Smooth muscle cell (in vitro differentiated cells): ENCODE measurements around the gene CISH. TPM values are rescaled to one million over a fixed set of nuclear protein-coding genes. Genes with fewer than 3 reads are reported as not detected.

Experiments
- DNase-seq: peaks from one replicate; lab custom pipeline; 2025; ENCODE audit not compliant: unreplicated experiment; lab: John Stamatoyannopoulos, UW
- H2AFZ ChIP-seq: fragments of 200-600 bp; sonication (generic); 2 replicates; pipeline ENCODE4 v1.6.0; 2016; ENCODE audit warnings: antibody characterized with exemption, low read depth, mild to moderate bottlenecking
- H3F3A ChIP-seq: fragments of 200-600 bp; sonication (generic); 2 replicates; pipeline ENCODE4 v1.6.0; 2017; ENCODE audit warnings: antibody characterized with exemption, low read depth
- H3K27ac ChIP-seq: fragments of 200-600 bp; sonication (generic); 2 replicates; pipeline ENCODE4 v1.5.1; 2016; ENCODE audit warnings: low read depth, mild to moderate bottlenecking
- H3K27me3 ChIP-seq: fragments of 200-600 bp; sonication (generic); 2 replicates; pipeline ENCODE4 v1.6.1; 2016; ENCODE audit warnings: low read depth, mild to moderate bottlenecking
- H3K36me3 ChIP-seq: fragments of 200-600 bp; sonication (generic); 2 replicates; pipeline ENCODE4 v1.5.1; 2016; ENCODE audit warnings: low read depth
- H3K4me1 ChIP-seq: fragments of 200-600 bp; sonication (generic); 2 replicates; pipeline ENCODE4 v1.5.1; 2016; ENCODE audit warnings: low read depth
- H3K4me2 ChIP-seq: fragments of 200-600 bp; sonication (generic); 2 replicates; pipeline ENCODE4 v1.6.0; 2016; ENCODE audit warnings: mild to moderate bottlenecking
- H3K4me3 ChIP-seq: fragments of 200-600 bp; sonication (generic); 2 replicates; pipeline ENCODE4 v1.5.1; 2016; ENCODE audit warnings: mild to moderate bottlenecking
- H3K79me2 ChIP-seq: fragments of 200-600 bp; sonication (generic); 2 replicates; pipeline ENCODE4 v1.6.0; 2016; ENCODE audit warnings: low read depth, mild to moderate bottlenecking
- H3K9ac ChIP-seq: fragments of 200-600 bp; sonication (generic); 2 replicates; pipeline ENCODE4 v1.6.0; 2016; ENCODE audit warnings: low read depth
- H3K9me3 ChIP-seq: fragments of 200-600 bp; sonication (generic); replicated peaks from 2 replicates; pipeline ENCODE4 v1.5.1; 2016; ENCODE audit warnings: low read depth
- H4K20me1 ChIP-seq: fragments of 200-600 bp; sonication (generic); 2 replicates; pipeline ENCODE4 v1.6.0; 2016; ENCODE audit warnings: low read depth
- WGBS: methylation state at CpG from one replicate; pipeline ENCODE4 v1.1.7; 2016; ENCODE audit warnings: low lambda C conversion rate; 5-methylcytosine and 5-hydroxymethylcytosine counted together
- polyA plus RNA-seq: library from polyadenylated mRNA; unstranded; fragments of >200 nt; fragmentation: Nextera tagmentation; extraction: Ambion mirVana; gene quantifications from 2 replicates; pipeline ENCODE4 v1.2.1, GENCODE V29; 2016
- total RNA-seq: library from RNA; depleted of rRNA; stranded (reverse); fragments of >200 nt; gene quantifications from 2 replicates; pipeline ENCODE4 v1.2.3, GENCODE V29; 2014
- TF ChIP-seq, protein P1 (sequence below): fragments of 200-600 bp; sonication (generic); IDR thresholded peaks from 2 replicates; pipeline ENCODE4 v1.5.1; 2017; ENCODE audit warnings: borderline replicate concordance, mild to moderate bottlenecking, antibody characterized with exemption; ENCODE audit not compliant: insufficient read depth, poor library complexity, severe bottlenecking

The CISH gene
- total and polyA plus RNA-seq, 2 experiments from 2014 or later = 1.8 to 15.9 TPM

DNA sequence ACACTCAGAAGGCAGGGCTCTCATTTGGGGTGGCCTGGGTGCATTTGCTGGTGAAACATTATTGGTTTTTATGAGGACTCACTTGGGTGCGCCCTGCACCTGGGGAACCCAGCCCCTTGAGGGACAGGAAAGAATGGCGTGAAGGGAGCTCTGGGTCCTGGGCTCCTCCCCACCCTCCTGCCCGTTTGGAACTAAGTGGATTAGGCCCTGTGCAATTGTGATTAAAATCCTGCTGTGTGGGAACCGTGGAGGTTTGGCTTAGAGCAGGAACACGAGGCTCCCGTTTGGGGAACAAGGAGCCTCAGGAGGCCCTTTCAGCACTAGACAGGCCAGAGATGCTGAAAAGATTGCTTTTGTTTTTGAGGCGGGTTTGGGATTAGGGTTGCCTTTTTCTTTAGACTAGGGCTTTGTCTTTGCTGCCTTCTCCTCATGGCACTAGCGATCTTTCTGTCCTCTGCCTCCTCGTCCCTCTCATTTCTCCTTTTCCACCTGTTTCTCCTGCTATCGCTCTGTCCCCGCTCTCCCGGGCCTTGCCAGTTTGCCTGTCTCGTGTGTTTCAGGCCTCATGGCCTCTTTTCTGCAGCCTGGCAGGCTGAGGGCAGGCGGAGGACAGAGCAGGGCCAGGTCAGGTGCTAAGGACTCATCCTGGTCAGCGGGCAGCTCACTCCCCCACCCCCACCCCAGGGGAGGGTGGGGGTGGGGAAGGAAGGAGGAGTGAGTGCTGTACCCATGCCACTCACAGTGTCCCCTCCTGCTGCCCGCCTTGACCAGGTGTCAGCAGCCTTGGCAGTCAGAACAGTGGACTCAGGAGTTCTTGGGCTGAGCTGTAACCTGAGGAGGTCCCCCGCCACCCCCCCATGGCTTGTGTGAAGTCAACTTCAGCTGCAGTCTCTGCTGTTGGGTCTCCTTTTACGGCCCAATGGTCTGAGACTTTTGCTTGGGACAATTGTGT lies 13.9 kb upstream of the CISH start:
- H3F3A ChIP-seq = no peaks in the 10 kb centered on the region
- H2AFZ ChIP-seq = no peak overlapping the region
- no peaks in the 10 kb centered on the region for H3K36me3 ChIP-seq
- no peaks in the 10 kb centered on the region for H3K27me3 ChIP-seq
- H3K27ac ChIP-seq = peak overlapping the region; percentile 24
- H3K4me1 ChIP-seq = peaks cover 37% of the 10 kb centered on the region
- WGBS = 76% methylated on average over 18 of the region's 18 CpGs
- TF ChIP-seq, protein P1, sequence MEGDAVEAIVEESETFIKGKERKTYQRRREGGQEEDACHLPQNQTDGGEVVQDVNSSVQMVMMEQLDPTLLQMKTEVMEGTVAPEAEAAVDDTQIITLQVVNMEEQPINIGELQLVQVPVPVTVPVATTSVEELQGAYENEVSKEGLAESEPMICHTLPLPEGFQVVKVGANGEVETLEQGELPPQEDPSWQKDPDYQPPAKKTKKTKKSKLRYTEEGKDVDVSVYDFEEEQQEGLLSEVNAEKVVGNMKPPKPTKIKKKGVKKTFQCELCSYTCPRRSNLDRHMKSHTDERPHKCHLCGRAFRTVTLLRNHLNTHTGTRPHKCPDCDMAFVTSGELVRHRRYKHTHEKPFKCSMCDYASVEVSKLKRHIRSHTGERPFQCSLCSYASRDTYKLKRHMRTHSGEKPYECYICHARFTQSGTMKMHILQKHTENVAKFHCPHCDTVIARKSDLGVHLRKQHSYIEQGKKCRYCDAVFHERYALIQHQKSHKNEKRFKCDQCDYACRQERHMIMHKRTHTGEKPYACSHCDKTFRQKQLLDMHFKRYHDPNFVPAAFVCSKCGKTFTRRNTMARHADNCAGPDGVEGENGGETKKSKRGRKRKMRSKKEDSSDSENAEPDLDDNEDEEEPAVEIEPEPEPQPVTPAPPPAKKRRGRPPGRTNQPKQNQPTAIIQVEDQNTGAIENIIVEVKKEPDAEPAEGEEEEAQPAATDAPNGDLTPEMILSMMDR = no peak
- H3K4me3 ChIP-seq = no peak overlapping the region
- H3K79me2 ChIP-seq = no peaks in the 10 kb centered on the region
- DNase-seq = no peak
- H3K9me3 ChIP-seq = no peaks in the 10 kb centered on the region
- H4K20me1 ChIP-seq = peaks cover 14% of the 10 kb centered on the region
- no peak overlapping the region for H3K9ac ChIP-seq
- no peak overlapping the region for H3K4me2 ChIP-seq

DNA sequence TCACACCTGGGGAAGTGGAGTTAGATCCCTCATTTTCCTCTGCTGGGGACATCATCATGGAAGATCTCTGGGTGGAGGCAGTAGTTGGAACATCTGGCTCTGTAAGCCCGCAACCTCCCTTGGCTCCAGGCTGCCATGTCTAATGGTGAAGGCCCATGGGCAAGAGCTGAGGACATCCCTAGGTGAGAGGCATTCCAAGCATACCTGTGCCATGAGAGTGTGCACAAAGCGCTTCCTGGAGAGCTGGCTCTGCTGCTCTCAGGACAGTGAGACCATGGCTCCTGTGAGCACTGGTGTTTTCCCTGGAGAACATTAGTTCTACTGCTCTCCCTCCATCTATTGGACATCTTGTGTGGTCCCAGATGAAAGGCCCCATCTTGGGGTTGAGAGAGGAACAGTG lies 13.1 kb upstream of the CISH start:
- H3K4me1 ChIP-seq = peaks cover 37% of the 10 kb centered on the region
- H3K27ac ChIP-seq = no peak overlapping the region
- no peak overlapping the region for H3K4me2 ChIP-seq

DNA sequence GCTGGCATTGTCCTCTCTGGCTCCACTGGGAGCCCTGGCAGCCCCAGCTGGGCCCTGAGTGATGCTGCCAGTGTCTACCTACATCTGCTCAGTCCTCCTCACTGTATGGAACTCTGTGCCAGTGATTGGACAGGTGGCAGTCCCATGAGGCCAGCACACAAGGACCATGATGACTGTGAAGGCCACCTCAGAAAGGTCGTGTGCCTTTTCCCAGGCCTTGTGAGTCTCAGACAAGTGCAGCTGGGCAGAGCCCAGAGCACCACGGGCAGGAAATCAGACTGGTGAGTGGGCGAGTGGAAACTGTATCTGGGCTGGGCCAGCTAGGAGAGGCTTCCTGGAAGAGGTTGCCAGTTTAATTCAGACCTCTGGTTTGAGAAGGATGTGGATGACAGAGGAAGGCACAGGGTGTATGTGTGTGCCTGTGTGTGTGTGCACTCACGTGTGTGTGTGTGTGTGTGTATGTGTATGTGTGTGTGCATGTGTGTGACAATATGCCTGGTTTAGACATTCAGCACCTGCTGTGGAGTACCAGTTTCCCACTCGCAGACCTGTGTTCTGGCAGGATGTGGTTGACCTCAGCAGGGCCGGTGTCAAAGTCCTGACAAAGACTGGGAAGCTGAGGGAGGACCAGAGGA lies 12.4 kb upstream of the CISH start:
- no peak overlapping the region for H2AFZ ChIP-seq
- no peaks in the 10 kb centered on the region for H3K79me2 ChIP-seq
- WGBS = 76% methylated on average over 6 of the region's 6 CpGs
- no peak overlapping the region for H3K27ac ChIP-seq
- H3K36me3 ChIP-seq = no peaks in the 10 kb centered on the region
- TF ChIP-seq, protein P1 = no peak
- H3K9me3 ChIP-seq = no peaks in the 10 kb centered on the region
- DNase-seq = no peak
- no peak overlapping the region for H3K9ac ChIP-seq
- H3K4me2 ChIP-seq = no peak overlapping the region
- H3K4me3 ChIP-seq = no peak overlapping the region
- no peaks in the 10 kb centered on the region for H3K27me3 ChIP-seq
- peaks cover 9% of the 10 kb centered on the region for H4K20me1 ChIP-seq
- H3K4me1 ChIP-seq = peaks cover 37% of the 10 kb centered on the region
- no peaks in the 10 kb centered on the region for H3F3A ChIP-seq

More for the DNA sequence above, 13.1 kb upstream of the CISH start:
- TF ChIP-seq, protein P1 = no peak
- Histone ChIP-seq H3K36me3 (no peaks in the 10 kb centered on the region), H3K4me3 (no peak overlapping the region), H3F3A (no peaks in the 10 kb centered on the region), H3K27me3 (no peaks in the 10 kb centered on the region), H3K9ac (no peak overlapping the region), H2AFZ (no peak overlapping the region), H3K9me3 (no peaks in the 10 kb centered on the region), H4K20me1 (peaks cover 9% of the 10 kb centered on the region), H3K79me2 (no peaks in the 10 kb centered on the region)
- 81% methylated on average over 2 of the region's 2 CpGs for WGBS
- no peak for DNase-seq
